C4-2B (cell line): ENCODE data around the gene SPN.
"Not testable (repeated sequence)": the region's sequence is repeated elsewhere in the genome, so short reads cannot be mapped to it uniquely, and the experiment has no call there.

Experiments
- H3K27ac ChIP-seq: fragments of 450-650 bp; 2 replicates; pipeline ENCODE4 v1.5.1; 2017
- CTCF ChIP-seq: fragments of 450-650 bp; conservative IDR thresholded peaks from 2 replicates; pipeline ENCODE4 v1.5.1; 2017; ENCODE audit warnings: mild to moderate bottlenecking
- ZFX ChIP-seq: fragments of 450-650 bp; IDR thresholded peaks from 2 replicates; pipeline ENCODE4 v1.6.1; 2017

SPN gene

DNA sequence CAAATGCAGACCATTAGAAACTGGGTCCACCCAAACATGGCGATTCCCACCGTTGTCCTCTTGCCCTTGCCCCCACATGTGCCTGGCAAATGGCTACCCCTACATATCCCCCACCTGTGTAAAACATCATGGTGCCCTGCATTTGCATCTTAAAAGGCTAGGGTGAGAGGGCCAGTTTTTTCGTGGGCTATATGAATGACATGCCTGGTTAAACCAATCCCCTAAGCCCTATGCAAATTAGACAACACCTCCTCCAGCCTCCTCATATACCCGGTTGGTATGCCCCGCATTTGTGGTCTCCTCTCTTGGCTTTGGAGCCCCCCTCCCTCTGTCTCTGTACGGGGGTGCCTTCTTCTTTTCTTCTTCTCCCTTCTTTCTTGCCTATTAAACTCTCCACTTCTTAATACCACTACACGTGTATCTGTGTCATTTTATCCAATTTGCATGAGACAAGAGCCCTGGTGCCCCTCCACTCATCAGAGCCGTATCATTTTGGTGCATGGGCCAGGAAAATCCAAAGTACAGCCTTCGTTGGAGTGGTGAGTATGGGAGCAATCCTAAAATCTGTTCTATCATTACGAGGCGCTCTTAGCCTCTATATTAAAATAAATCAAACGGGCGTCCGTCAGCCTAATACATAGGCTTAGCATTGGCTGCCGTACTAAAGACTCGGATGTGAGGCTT, 46.0 kb downstream of the SPN start:
- TF ChIP-seq ZFX (no peak), CTCF (no peak)
- H3K27ac ChIP-seq = no peak overlapping the region

DNA sequence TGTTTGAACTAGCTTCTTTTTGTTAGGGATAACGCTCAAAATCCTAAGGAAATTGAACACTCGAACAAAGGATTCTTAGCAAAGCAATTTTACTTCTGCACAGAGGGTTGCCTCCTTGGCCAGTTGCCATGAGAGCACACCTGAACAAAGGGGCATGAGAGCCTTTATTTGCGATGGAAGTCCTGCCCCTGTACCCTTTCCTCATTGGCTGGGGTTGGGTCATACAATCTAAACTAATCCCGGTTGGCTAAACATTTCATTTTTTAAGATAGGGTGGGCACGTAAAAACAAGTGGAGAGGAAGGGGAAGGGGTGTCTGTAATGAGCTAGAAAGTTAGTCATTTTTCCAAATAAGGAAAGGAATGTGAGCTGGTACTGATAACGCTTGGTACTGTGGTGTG, 46.6 kb downstream of the SPN start:
- not testable (repeated sequence) for H3K27ac ChIP-seq

DNA sequence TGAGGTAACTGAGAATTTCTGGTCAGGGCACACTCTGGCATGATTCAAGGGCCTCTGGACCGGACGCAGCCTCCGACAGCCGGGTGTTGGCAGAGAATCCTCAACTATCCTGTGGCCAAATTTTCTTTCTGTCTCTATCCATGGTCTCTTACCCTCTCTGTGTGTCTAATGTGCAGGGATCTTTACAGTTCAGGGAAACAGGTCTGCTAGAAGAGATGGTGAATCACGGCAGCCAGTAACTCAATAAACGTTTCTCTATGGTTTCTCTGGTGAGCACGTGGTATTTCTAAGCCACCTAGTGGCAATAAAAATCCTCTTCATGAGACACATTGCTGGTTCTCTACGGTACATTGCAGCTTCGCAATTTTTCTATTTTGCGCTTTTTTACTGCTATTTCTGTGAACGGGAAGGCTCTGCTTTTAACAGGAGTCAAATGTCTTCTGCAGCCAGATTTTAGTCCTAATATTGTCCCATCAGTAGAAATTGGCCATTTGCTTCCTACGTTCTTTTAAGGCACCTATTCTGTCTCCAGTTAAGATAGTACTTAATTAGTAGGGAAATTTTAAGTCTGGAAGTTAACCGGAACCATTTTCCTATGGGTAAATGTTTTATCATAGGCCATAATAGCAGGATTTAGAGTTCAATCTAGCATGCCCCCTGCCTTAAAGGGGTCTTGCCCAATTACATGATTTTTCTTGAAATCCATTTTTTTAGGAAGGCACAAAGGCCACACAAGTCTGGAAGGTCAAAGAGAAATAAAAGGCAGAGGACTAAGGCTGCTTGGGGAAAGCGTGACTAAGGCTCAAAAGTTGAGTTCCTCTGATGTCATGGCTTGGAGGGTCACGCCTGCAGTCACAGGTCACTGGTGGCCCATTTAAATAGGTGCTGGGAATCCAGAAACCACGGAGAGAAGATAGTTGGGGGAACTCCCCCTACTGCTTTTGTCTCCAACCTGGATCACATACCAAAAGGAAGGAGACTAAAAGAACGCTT, 47.5 kb downstream of the SPN start:
- H3K27ac ChIP-seq = 0 out of 2 replicates have a peak overlapping the region, but pooled peaks have one; percentile 25
- TF ChIP-seq CTCF (peak; percentile 75), ZFX (no peak)

DNA sequence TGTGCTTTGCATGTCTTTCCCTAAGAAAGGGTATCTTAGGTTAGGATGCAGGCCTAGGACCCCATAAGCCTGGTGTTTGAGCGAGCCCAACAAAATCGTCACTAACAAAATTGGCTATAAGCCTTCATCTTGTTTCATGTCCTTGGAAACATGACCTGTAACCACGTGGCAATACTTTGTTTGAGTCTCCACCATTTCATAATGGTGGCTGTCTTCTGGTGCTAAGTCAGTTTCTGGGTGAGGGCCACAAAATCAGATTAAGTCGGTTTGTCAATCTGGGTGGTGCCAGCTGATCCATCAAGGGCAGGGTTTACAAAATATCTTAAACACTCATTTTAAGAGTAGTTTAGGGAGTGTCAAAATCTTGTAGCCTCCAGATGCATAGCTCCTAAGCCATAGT, 49.8 kb downstream of the SPN start:
- TF ChIP-seq CTCF (no peak), ZFX (no peak)

GRCh38 chr16:29714396-29714795, 51.3 kb downstream of the SPN start:
- TF ChIP-seq ZFX (no peak), CTCF (no peak)

More for the DNA sequence above, 49.8 kb downstream of the SPN start:
- H3K27ac ChIP-seq = no peak overlapping the region

DNA sequence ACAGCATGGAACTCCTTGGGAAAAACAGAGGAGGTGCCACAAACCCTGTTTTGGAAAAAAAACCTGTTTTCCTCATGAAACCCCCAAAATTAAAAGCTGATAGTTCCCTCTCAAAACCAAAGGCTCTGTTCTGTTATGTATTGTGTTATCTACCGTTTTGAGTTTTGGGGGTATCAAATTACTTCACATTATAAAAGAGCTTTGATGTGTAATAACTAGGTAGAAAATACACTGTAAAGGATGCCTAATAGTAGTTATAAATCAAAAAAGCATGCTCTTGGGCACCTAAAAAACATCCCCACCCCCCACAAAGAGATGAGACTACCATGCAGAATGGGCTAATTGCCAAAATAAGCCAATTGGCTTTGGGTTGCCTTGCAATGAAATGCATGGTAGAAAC, 51.9 kb downstream of the SPN start:
- H3K27ac ChIP-seq = no peak overlapping the region
- TF ChIP-seq ZFX (no peak), CTCF (no peak)

More at GRCh38 chr16:29714396-29714795, 51.3 kb downstream of the SPN start:
- no peak overlapping the region for H3K27ac ChIP-seq

GRCh38 chr16:29717113-29717512, 54.1 kb downstream of the SPN start:
- no peak overlapping the region for H3K27ac ChIP-seq
- TF ChIP-seq ZFX (no peak), CTCF (no peak)
